Endometrium (tissue), 2 donors: ENCODE data around the gene TTLL8.
"Not testable (repeated sequence)": the region's sequence is repeated elsewhere in the genome, so short reads cannot be mapped to it uniquely, and the experiment has no call there.

Experiments
- FAIRE-seq: peaks from 2 replicates; lab custom pipeline; 2012; peaks lifted over from hg19 to GRCh38; lab: Jason Lieb, UNC
- donor health status: control.
- donor health status: control.

The TTLL8 gene

GRCh38 chr22:49983148-49984042, 74.7 kb downstream of the TTLL8 start:
- no peak for FAIRE-seq

- not testable (repeated sequence) for FAIRE-seq
Measured at GRCh38 chr22:49981799-49982198, 76.3 kb downstream of the TTLL8 start.

- no peak for FAIRE-seq
Measured at GRCh38 chr22:49979587-49980264, 78.4 kb downstream of the TTLL8 start.

GRCh38 chr22:49977578-49977977, 80.5 kb downstream of the TTLL8 start:
- no peak for FAIRE-seq

GRCh38 chr22:49976439-49977175, 81.5 kb downstream of the TTLL8 start:
- no peak for FAIRE-seq

GRCh38 chr22:49975543-49976389, 82.3 kb downstream of the TTLL8 start:
- no peak for FAIRE-seq

- no peak for FAIRE-seq
Measured at GRCh38 chr22:49973018-49973961, 84.8 kb downstream of the TTLL8 start.

GRCh38 chr22:49972163-49973017, 85.7 kb downstream of the TTLL8 start:
- FAIRE-seq, result no peak

- no peak for FAIRE-seq
Measured at GRCh38 chr22:49971232-49972162, 86.6 kb downstream of the TTLL8 start.

GRCh38 chr22:49970528-49971231, 87.4 kb downstream of the TTLL8 start:
- FAIRE-seq, result no peak

- FAIRE-seq, result no peak
Measured at GRCh38 chr22:49969751-49970527, 88.2 kb downstream of the TTLL8 start.

- FAIRE-seq, result no peak
Measured at GRCh38 chr22:49968831-49969661, 89.1 kb downstream of the TTLL8 start.
